Activated naive CD4-positive, alpha-beta T cell treated with anti-CD3 and anti-CD28 coated beads for 36 hours (primary cell): ENCODE data around the gene NASP. TPM values are rescaled to one million over a fixed set of nuclear protein-coding genes. Genes with fewer than 3 reads are reported as not detected.
A peak's percentile ranks its signal among the peaks of the same experiment; 100 is the strongest.

Experiments
- CTCF ChIA-PET: fragments of 350-600 bp; sonication (Branson Sonifier 250); formaldehyde crosslinking; loops from one replicate; lab custom pipeline; 2021; ENCODE audit warnings: antibody characterized with exemption; lab: Charles Lee
- DNase-seq: peaks from one replicate; pipeline ENCODE4 v3.0.0-alpha.2; 2020
- H3K27ac Mint-ChIP-seq: one replicate; pipeline ENCODE4 v1.8.0; 2021; ENCODE audit warnings: mild to moderate bottlenecking, mixed read lengths
- H3K27me3 Mint-ChIP-seq: one replicate; pipeline ENCODE4 v1.8.0; 2021; ENCODE audit warnings: low read depth, mixed read lengths
- H3K36me3 Mint-ChIP-seq: one replicate; pipeline ENCODE4 v1.8.0; 2021; ENCODE audit warnings: low read depth, mixed read lengths
- H3K4me1 Mint-ChIP-seq: one replicate; pipeline ENCODE4 v1.8.0; 2021; ENCODE audit warnings: low read depth, mixed read lengths
- H3K4me3 Mint-ChIP-seq: one replicate; pipeline ENCODE4 v1.8.0; 2021; ENCODE audit warnings: mild to moderate bottlenecking, moderate library complexity, mixed read lengths
- H3K9me3 Mint-ChIP-seq: one replicate; pipeline ENCODE4 v1.8.0; 2021; ENCODE audit warnings: mixed read lengths
- intact Hi-C: fragments of 100-400 bp; cut with micrococcal nuclease; formaldehyde crosslinking; loops from one replicate; pipeline ENCODE4 v1.15.1; 2023
- total RNA-seq, 2 experiments: library from RNA; stranded (reverse); gene quantifications; one replicate each; pipeline ENCODE4 v1.2.3, GENCODE V29; 2021

NASP gene
- total RNA-seq, 2 experiments from 2014 or later: 222 to 229 TPM

DNA sequence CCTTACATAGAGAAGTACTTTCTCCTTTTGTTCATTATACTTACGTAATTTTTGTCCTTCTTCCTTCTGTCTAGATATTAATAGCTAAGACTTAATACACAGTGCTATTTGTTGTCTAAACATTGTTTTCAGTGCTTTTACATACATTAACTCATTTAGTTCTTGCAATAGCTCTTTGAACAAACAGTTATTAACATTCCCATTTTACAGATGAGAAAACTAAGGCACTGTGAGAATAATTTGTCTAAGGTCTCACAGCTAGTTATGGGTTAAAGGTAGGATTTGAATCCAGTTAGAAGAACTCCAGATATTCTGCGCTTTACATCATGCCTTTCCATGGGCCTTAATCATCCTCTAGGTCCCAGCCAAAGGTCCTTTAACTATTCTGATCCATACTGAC lies 20.4 kb downstream of the NASP start:
- no peak overlapping the region for H3K27ac Mint-ChIP-seq
- peaks cover 41% of the 10 kb centered on the region for H3K36me3 Mint-ChIP-seq
- intact Hi-C loops: no loop called here
- peaks cover 32% of the 10 kb centered on the region for H3K4me1 Mint-ChIP-seq
- no peaks in the 10 kb centered on the region for H3K9me3 Mint-ChIP-seq
- H3K4me3 Mint-ChIP-seq: no peak overlapping the region
- H3K27me3 Mint-ChIP-seq: no peaks in the 10 kb centered on the region
- CTCF ChIA-PET: interaction anchor here (1.1 to 1.3 kb wide), 2 partner anchors 34 to 92 kb away, joined by 4 to 5 read pairs; no protein-coding TSS in a partner anchor
- DNase-seq: no peak

DNA sequence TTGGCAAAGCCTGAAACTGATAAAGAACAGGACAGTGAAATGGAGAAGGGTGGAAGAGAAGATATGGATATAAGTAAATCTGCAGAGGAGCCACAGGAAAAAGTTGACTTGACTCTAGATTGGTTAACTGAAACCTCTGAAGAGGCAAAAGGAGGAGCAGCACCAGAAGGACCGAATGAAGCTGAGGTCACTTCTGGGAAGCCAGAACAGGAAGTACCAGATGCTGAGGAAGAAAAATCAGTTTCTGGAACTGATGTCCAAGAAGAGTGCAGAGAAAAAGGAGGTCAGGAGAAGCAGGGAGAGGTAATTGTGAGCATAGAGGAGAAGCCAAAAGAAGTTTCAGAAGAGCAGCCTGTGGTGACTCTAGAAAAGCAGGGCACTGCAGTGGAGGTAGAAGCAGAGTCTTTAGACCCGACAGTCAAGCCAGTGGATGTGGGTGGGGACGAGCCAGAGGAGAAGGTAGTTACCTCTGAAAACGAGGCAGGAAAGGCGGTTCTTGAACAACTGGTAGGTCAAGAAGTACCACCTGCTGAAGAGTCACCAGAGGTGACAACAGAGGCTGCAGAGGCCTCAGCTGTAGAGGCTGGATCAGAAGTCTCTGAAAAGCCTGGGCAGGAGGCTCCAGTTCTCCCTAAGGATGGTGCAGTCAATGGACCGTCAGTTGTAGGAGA lies 23.7 kb downstream of the NASP start:
- Mint-ChIP-seq H3K27ac (peak overlapping the region; percentile 60), H3K36me3 (peaks cover 41% of the 10 kb centered on the region), H3K4me1 (peaks cover 15% of the 10 kb centered on the region), H3K27me3 (no peaks in the 10 kb centered on the region), H3K4me3 (no peak overlapping the region), H3K9me3 (no peaks in the 10 kb centered on the region)
- intact Hi-C loops: loop anchor here (5.0 kb wide), 1 partner anchor 45 kb away; no protein-coding TSS in a partner anchor
- CTCF ChIA-PET: interaction anchor here (1.2 kb wide), 1 partner anchor 13 kb away, joined by 3 read pairs; no protein-coding TSS in a partner anchor
- DNase-seq: no peak

DNA sequence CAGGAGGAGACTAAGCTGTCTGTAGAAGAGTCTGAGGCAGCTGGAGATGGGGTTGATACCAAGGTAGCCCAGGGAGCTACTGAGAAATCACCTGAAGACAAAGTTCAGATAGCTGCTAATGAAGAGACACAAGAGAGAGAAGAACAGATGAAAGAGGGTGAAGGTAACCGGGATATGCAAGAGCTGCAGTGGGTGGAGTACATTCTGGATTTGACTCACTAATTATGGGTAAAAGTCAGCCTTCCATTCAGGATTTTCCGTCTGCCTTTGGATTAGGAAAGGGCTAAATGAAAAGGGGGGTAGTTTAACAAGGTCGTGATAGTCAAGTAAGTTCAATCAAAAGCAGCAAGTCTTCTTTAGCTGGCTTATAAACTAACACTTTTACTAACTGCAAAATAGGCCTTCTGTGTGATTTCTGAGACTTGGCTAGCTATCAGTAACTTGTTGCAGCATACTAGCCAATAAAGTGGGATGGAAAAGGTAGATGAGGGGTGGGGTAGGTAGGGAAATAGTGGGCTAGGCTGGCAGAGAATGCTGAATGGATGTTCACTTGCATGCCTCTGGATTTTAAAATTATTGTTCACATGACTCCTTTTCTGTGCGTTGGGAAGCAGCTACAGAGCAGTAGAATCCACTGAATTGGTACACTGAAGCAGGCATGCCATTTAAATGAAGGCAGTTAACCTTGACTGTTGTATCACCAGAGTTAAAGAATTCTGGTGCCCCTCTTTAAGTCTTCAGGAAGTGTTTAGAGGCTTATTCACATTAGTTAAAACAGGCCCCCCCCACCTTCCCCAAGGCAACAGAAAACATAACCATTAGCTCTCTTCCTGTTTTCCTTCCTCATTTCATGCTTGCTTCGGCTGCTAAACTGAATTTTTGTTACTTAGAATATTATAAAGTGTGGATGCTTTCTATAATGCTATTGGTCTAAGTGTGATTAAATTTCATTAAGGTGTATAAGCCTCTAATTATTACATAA lies 24.6 kb downstream of the NASP start:
- Mint-ChIP-seq H3K27me3 (no peaks in the 10 kb centered on the region), H3K4me3 (no peak overlapping the region), H3K27ac (peak overlapping the region; percentile 1), H3K4me1 (peaks cover 15% of the 10 kb centered on the region), H3K9me3 (no peaks in the 10 kb centered on the region), H3K36me3 (peaks cover 42% of the 10 kb centered on the region)
- CTCF ChIA-PET: interaction anchor here (1.2 kb wide), 1 partner anchor 12 kb away, joined by 3 read pairs; no protein-coding TSS in a partner anchor
- intact Hi-C loops: loop anchor here (5.0 kb wide), 1 partner anchor 44 kb away; no protein-coding TSS in a partner anchor
- DNase-seq: no peak

DNA sequence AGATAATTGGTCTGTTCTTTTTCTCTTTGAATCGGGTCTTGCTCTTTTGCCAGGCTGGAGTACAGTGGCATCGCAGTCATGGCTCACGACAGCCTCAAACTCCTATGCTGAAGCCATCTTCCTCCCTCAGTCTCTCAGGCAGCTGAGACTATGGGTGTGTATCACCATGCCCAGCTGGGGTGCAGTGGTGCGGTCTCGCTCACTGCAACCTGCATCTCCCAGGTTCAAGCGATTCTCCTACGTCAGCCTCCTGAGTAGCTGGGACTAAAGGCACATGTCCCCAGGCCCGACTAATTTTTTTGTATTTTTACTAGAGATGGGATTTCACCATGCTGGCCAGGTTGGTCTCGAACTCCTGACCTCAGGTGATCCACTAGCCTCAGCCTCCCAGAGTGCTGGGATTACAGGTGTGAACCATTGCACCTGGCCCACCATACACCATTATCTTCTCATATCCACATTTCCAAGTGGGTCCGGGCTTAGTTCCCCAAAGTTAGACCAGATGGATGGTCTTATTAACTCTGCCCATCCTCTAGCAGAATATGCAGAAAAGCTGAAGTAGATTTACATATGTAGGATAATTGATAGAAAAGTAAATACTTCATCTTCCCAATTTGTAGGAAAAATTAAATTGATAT lies 26.9 kb downstream of the NASP start:
- Mint-ChIP-seq H3K4me1 (peaks cover 13% of the 10 kb centered on the region), H3K9me3 (no peaks in the 10 kb centered on the region), H3K4me3 (no peak overlapping the region), H3K27me3 (no peaks in the 10 kb centered on the region), H3K36me3 (peaks cover 45% of the 10 kb centered on the region), H3K27ac (no peak overlapping the region)
- intact Hi-C loops: no loop called here
- no peak for DNase-seq
- CTCF ChIA-PET: interaction anchor here (0.6 kb wide), 1 partner anchor 279 kb away, joined by 3 read pairs; no protein-coding TSS in a partner anchor

DNA sequence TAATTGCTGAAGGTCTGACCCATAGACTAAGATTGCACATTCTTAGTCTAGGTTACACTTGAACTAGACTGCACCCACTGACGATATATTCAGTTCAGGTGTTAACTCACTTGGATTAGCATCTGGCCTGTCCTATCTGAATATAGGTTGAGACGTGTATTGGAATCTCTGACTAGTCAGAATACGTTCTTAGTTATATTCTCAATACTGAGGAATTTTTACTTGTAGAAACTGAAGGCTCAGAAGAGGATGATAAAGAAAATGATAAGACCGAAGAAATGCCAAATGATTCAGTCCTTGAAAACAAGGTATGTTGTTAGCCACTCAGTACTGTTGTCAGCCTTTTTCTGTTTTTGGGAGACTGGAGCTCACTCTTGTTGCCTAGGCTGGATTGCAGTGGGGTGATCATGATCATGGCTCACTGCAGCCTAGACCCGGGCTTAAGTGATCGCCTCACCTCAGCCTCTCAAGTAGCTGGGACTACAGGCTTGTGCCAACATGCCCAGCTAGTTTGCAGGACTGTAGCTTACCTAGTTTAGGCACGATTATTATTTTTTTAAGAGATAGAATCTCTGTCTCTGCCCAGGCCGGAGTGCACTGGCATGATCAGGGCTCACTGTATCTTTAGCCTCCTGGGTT lies 29.2 kb downstream of the NASP start:
- Mint-ChIP-seq H3K36me3 (peaks cover 45% of the 10 kb centered on the region), H3K4me3 (no peak overlapping the region), H3K9me3 (no peaks in the 10 kb centered on the region), H3K27me3 (no peaks in the 10 kb centered on the region), H3K4me1 (peaks cover 5% of the 10 kb centered on the region), H3K27ac (peak overlapping the region; percentile 61)
- no peak for DNase-seq
- intact Hi-C loops: no loop called here
- CTCF ChIA-PET: interaction anchor here (0.6 kb wide), 1 partner anchor 273 kb away, joined by 3 read pairs; the partner anchor contains the start of gene MUTYH

DNA sequence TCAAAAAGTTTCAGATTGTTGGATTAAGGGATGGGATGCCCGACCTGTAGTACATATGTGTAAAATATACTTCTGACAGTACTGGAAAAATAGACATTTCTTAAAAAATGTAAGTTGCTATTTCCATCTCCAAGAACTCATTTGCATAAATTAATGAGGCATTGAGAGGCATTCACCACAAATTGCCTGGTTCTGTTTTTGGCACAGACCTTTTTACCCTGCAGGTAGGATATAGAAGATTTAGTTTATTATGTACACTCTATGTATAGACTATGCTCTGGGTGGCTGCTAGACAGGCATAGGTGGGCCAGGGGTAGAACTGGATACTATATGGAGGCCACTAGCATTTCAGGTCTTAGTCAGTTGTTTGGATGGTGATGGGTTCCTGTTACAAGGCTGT lies 32.0 kb downstream of the NASP start:
- CTCF ChIA-PET: no interaction called here
- no peaks in the 10 kb centered on the region for H3K9me3 Mint-ChIP-seq
- peaks cover 31% of the 10 kb centered on the region for H3K36me3 Mint-ChIP-seq
- no peak for DNase-seq
- H3K27ac Mint-ChIP-seq: no peak overlapping the region
- intact Hi-C loops: no loop called here
- H3K27me3 Mint-ChIP-seq: no peaks in the 10 kb centered on the region
- H3K4me3 Mint-ChIP-seq: no peak overlapping the region
- peaks cover 6% of the 10 kb centered on the region for H3K4me1 Mint-ChIP-seq

DNA sequence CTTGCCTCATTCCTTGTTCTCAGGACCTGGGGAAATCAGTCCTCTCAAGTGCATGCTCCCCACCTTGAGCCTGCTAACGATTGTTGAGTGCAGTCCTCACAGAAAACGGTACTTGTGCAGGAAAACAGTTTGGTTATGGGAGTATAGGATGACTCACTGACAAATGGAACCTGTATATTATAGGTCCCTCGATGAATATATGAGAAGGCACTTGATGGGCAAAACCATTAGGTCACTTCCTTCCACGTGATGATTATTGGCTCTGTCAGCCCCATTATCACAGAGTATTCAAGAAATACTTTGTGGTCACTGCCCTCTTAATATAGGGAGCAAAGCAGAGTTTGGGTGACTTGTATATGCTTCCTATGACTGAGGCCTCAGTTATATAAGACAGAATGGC lies 33.8 kb downstream of the NASP start:
- Mint-ChIP-seq H3K27ac (no peak overlapping the region), H3K4me1 (peaks cover 6% of the 10 kb centered on the region), H3K4me3 (no peak overlapping the region), H3K9me3 (no peaks in the 10 kb centered on the region), H3K27me3 (no peaks in the 10 kb centered on the region), H3K36me3 (peaks cover 29% of the 10 kb centered on the region)
- no peak for DNase-seq
- intact Hi-C loops: no loop called here
- CTCF ChIA-PET: no interaction called here

DNA sequence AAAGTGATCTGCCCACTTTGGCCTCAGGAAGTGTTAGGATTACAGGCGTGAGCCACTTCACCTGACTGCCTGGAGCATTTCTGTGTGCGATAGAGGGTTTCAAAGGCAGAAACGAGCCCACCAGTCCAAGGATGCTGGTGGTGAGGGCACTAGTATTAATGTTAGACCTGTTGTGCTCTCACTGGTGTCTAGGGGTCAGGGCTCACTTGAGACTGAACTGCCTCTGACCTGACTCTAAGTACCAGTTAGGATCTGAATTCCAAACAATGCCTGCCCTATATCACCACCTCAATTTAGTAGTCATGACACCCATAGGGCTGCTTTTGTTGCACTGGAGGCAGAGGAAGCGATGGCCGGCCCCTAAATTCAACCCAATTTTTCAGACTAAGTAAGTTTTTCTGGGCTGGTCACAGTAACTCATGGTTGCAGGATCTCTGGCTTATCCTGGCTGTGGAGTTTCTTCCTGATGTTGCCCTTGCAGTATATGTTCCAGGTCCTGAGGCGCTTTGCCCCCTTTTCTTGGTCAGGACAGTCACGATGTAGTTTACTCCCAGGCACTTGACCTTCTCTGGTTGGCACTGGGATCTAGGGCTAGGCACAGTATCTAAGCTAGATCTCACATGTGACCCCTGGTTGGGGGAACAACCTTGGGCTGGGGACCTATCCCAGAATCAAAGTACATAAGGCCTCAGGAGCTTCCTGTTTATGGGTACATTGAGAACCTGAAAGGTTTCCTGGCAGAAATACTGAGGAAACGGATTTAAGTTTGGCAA lies 35.5 kb downstream of the NASP start:
- DNase-seq: no peak
- intact Hi-C loops: no loop called here
- CTCF ChIA-PET: no interaction called here
- H3K27me3 Mint-ChIP-seq: no peaks in the 10 kb centered on the region
- H3K36me3 Mint-ChIP-seq: peaks cover 29% of the 10 kb centered on the region
- peaks cover 6% of the 10 kb centered on the region for H3K4me1 Mint-ChIP-seq
- no peak overlapping the region for H3K4me3 Mint-ChIP-seq
- no peaks in the 10 kb centered on the region for H3K9me3 Mint-ChIP-seq
- peak overlapping the region; percentile 70 for H3K27ac Mint-ChIP-seq

DNA sequence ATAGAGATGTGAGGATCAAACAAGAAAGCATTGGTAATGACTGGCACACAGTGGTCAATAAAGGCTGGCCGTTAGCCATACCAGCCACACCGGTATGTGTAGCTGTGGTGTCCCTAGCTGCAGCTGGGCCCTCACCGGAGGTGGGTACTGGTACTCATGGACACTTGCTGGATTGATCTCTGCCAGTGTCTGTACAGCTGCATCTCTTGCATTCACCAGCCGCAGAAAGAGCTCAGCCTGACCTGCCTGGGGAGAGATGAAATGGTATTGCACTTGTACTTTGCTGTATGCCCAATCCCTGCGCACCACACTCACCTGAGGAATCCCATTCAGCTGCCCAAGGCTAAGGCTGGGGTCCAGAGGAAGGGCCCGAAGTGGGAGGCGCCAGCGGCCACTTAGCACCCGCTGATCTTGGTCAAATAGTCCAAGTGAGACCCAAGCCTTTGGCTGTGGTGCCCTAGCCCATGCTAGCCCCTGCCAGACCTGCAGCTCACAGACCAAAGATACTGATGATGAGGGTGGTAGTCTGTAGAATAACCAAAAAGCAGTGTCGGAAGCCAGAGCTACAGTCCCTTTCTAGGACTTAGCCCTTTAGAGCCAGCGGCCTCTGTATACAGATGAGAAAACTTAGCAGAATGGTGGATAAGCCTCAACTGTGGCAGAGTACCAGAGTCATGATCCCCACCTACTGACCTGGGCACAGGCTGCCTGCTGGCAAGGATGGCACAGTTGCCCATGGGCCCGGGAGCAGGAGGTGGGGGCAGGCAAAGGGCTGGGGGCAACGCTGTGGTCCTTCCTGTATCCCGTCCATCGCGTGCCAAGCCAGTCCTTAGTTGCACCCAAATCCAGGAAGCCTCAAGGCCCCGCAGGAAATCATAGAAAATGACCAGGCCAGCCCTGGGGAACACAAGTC lies 37.0 kb downstream of the NASP start:
- H3K4me3 Mint-ChIP-seq: no peak overlapping the region
- intact Hi-C loops: no loop called here
- no peak overlapping the region for H3K27ac Mint-ChIP-seq
- H3K9me3 Mint-ChIP-seq: no peaks in the 10 kb centered on the region
- DNase-seq: no peak
- H3K36me3 Mint-ChIP-seq: peaks cover 26% of the 10 kb centered on the region
- H3K27me3 Mint-ChIP-seq: no peaks in the 10 kb centered on the region
- H3K4me1 Mint-ChIP-seq: peaks cover 6% of the 10 kb centered on the region
- CTCF ChIA-PET: interaction anchor here (0.8 to 1.0 kb wide), 2 partner anchors 13 to 74 kb away, joined by 3 read pairs; no protein-coding TSS in a partner anchor

DNA sequence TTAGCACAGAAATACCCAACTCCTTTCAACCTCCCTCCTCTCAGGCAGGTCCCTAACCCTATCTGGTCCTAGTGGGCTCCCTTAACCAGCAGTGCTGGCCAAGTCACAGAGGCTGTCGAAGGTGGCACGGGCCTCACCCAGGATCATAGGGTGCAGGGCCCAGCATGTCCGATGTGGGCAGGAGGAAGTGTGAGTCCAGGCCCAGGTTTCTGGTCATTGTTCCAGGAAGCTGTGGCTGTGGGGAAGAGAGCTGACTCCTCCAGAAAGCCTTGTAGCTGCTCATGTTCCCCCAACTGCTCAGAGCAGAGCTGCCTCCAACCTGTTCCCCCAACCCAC lies 37.6 kb downstream of the NASP start:
- no peak for DNase-seq
- no peaks in the 10 kb centered on the region for H3K27me3 Mint-ChIP-seq
- H3K9me3 Mint-ChIP-seq: no peaks in the 10 kb centered on the region
- CTCF ChIA-PET: no interaction called here
- H3K27ac Mint-ChIP-seq: no peak overlapping the region
- H3K4me1 Mint-ChIP-seq: peaks cover 6% of the 10 kb centered on the region
- H3K4me3 Mint-ChIP-seq: no peak overlapping the region
- H3K36me3 Mint-ChIP-seq: peaks cover 19% of the 10 kb centered on the region
- intact Hi-C loops: no loop called here
